Measurements from ENCODE around the gene CSTF3.
A peak's percentile ranks its signal among the peaks of the same experiment; 100 is the strongest.

CSTF3 gene

DNA sequence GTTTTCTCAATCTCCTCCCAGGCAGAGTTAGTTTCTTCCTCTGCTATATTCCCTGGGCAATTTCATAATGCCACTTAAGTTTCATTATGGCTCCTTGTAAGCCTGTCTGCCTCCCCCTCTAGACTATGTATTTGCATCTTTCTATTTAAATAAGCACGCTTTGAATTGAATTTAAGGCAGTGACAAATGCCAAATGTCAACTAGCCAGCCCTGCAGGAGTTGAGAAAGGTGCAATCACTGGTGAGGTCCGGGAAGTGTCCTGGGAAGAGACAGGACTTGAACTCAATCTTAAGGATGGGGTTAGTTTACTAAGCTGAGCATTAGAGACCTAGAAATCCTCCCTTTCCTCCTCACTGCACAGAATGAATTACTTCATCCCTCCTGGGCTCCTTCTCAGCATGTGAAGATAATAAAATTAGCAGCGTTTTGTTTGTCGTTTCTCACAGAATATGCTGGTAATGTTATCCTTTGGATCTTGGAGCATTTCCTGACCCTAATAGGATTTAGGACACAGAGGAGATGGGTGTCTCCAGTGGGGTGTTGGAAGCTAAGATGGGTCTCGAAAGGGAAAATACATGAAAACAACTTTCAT is 120.3 kb downstream of the CSTF3 start:
- DNase-seq (ENCODE audit: low read depth): no peak

DNA sequence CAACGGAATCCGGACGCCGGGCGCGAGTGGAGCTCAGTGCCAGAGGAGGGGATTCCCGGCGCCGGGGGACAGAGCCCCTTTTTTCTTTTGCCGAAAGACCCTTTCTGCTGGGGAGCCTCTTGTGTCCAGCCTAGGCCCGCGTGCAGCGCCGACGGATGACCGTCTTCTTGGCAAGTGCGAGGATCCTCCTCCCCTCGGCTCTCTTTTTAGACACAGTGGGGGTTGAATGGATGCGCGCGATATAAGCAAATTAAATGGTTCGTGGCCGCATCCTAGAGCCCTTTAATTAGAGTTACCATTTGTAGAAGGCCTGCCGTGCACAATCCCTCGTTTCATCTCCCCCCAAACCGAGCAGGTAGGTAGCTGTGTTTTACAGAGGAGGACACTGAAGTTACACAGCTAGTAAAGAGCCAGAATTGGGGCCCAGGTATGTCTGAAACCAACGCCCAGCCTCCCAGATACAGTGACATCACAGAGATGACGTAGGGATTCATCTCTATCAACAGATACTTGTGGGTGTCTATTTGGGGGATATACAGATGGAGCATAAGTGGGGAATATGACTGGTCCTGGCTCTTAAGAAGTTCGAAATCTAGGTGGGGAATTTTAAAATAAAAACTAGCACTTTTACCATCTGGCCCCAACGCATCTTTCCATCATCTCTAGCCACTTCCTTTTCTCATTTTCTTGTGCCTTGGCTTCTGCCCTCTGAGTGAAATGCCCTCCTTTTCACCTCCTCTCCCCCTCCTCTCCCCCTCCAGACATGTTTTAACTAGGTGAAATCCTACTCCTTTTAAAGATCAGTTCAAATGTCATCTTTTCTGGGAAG is 121.0 kb downstream of the CSTF3 start:
- DNase-seq (ENCODE audit: low read depth): peak; percentile 31

DNA sequence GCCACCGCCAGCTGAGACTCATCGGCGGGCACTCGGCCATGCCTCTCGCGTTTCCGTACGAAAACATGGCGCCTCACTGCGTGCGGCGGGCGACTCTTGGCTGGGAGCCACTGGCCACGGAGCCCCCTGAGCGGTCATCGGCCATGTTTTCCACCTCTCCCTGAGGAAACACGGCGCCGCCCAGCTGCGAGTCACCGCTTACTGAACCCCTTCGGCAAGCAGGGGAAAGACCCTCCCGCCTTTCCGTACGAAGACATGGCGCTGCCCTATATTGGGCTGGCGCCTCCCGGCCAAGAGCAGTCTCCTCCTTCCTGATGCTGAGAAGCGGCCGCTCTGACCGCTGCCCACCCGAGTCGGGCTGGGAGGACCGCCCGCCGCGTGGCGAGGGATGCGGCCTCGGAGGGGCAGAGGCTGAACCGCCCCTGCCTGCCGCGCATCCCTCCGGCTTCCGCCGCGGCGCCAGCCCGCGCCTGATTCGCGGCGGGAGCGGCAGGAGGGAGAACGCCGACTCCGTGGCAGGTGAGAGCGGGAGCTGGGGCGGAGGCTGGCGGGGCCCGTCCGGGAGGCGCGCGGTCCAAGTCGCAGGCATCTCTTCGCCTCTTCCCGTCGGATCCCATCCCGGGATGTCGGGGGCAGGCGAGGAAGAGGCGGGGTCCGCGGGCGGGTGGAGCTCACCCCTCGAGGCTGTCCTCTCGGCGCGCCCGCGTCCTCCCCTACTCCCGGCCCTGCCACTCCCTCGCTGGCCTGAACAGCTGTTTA is 121.8 kb downstream of the CSTF3 start, which contains the start of gene TCP11L1:
TCP11L1 (plus strand) TSS at position 299 of the 759 bp plus-strand sequence. CDS start 4,202 bp downstream, outside the sequence.
- peak; percentile 74 for DNase-seq (ENCODE audit: low read depth)

DNA sequence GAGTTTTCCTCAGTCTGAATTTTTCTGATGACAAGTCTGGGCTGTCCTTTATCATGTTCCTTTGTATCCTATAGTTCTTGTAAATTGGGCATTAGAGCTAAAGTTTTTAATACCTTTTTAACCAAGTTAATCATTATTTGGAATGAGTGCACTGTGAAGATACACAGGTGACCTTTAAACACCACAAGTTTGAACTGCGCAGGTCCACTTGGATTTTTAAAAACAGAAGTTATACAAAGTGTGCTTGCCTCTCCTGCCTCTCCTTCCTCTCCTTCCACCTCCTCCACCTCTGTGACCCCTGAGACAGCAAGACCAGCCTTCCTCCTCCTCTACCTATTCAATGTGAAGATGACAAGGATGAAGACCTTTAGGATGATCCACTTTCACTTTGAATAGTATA is 126.3 kb downstream of the CSTF3 start:
- DNase-seq (ENCODE audit: low read depth): no peak
